HG03159 (cell line): ENCODE data around the gene TIMM17A.
"Not testable (repeated sequence)": the region's sequence is repeated elsewhere in the genome, so short reads cannot be mapped to it uniquely, and the experiment has no call there.

ENCODE experiments used
- ATAC-seq: cut with Tn5 transposase; IDR thresholded peaks from one replicate; pipeline ENCODE4 v1.9.1; 2021; ENCODE audit warnings: mild to moderate bottlenecking, moderate library complexity; ENCODE audit not compliant: unreplicated experiment

Gene TIMM17A

DNA sequence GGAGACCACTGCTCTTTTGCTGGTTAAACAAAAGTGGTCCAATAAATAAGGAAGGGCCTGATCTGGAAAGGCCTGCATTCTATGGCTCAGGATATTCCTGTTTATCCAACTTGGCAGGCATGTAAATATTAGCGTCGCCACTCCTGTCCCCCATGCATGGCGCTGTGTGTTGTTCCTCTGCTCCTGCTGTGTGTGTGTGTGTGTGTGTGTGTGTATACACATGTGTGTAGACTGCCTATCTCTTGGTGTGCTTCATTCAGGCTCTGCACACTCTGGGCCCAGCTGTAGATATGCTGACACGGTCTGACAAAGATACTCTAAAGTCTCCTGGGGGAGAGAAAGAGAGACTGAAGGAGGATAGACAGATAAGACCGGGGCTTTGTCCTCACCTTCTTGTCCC is 15.7 kb upstream of the TIMM17A start:
- ATAC-seq = no peak

DNA sequence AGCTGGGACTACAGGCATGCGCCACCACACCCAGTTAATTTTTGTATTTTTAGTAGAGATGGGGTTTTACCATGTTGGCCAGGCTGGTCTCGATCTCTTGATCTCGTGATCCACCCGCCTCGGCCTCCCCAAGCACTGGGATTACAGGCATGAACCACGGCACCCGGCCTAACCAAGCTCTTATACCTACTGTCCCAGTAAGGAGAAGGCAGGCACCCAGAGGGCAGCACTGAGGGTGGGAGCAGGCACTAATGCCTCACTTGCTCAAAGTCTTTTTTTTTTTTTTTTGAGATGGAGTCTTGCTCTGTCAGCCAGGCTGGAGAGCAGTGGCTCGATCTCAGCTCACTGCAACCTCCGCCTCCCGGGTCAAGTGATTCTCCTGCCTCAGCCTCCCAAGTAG is 15.0 kb upstream of the TIMM17A start:
- ATAC-seq = not testable (repeated sequence)

DNA sequence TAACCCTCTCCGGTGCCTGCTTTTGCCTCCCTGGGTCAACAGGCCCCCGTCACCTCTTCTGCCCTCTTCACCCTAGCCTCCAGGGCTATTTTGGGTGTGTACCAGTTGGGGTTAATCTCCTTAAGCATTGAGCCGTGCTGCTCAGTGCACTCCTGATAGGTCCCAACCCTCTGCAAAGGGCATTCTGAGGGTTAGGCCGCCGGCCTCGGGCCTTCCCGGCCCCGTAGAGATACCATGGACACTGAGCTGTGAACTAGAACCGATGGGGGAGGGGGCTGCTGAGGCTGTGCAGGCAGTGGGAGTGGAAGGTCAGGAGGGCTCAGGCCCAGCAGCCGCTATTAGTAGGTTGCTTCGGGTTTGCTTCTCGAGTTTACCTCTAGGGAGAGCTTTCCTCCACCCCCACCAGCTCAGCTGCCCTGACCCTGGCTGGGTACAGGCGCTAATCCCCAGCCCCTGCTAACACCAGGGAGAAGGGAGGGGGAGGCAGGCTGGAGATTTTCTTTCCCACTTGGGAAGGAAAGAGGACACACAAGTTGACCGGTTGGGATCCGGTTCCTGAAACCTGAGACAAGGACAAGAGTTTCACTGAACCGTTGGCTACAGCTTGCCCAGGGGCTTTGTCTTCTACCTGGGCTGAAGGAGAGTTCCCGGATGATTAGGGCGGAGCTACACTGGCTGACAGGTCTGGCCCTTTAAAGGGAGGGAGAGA is 13.7 kb upstream of the TIMM17A start:
- ATAC-seq = no peak

DNA sequence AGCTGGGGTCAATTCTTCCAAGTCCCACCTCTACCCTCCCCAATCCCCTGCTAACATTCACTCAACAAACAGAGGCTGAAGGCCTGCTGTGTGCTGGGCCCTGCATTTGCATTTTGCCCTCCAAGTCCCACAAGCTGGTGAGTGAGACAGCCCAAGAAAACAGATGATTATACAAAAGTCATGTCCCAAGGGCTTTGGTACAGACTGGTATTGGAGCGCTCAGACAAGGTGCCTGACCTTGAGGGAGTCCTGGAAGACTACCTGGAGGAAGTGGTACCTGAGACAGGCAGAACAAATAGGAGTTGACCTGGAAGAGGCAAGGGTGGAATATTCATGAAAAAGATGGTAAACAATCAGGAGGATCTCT is 13.2 kb upstream of the TIMM17A start:
- ATAC-seq = no peak

DNA sequence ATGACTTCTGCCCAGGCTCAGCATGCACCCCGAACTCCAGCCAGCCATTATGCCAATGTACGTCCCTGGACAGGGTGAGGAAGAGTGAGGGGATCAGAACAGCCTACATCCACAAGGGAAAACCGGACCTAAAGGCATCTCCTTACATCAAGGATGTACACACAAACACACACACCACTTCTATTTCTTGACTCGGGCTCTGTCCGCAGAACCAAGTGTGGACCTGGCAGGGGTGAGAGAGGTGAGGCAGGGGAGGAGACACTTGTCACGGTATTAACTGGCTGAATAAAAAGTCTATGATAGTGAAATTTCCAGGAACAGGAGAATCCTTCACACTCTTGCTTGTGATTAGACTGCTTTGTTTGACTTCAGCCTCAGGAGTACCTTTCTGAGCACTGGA is 11.3 kb upstream of the TIMM17A start:
- no peak for ATAC-seq

DNA sequence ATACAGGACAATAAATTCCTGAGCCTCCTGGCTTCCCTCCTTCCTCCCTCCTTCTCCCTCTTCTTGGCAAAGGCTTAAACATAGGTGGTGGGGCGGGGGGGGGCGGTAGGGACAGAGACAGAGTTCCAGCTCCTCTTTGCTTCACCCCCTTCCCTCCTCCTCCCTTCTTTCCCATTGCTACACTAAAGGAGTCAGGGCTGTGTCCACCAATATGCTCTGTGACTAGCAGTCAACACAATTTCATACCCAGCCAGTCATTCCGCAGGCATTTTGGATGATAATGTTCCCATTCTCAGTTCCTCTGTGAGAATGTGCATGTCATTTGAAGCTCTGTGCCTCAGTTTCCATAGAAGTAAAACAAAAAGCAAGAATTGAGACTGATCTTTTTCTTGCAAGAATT is 10.7 kb upstream of the TIMM17A start:
- no peak for ATAC-seq

DNA sequence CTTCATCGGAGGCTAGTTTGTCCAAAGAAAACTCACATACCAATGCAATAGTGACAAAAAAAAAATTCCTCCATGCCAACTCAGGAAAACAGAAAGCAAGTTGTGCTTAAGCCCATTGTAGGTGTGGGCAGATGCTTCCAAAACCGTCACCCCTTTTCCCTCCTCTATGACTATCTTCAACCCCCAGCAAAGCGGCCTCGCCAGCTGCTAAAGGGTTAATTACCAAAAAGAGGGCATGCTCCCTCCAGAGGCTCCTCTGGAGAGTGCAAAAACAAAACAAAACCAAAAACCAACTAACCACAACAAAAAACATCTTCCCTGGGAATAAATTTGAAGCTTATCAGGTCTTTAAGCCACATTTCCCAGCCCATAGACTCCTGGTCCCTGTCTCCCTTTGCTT is 10.1 kb upstream of the TIMM17A start:
- no peak for ATAC-seq

DNA sequence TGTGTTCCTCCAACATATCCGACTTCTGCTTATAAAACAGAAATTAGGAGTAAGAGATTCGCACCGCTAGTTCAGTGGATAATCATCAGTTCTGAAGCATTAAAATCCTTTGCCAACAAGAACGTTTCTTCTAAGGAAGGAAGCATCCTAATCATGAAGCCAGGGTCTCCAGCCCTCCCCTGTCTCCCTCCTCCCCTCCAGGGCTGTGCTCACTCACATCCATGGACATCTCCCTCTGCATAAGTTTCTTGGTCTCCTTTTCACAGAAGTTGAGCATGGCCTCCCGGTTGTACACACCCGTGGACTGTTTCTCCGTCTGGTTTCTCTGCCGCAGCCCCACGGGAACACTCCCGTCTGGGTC is 9.5 kb upstream of the TIMM17A start:
- no peak for ATAC-seq

DNA sequence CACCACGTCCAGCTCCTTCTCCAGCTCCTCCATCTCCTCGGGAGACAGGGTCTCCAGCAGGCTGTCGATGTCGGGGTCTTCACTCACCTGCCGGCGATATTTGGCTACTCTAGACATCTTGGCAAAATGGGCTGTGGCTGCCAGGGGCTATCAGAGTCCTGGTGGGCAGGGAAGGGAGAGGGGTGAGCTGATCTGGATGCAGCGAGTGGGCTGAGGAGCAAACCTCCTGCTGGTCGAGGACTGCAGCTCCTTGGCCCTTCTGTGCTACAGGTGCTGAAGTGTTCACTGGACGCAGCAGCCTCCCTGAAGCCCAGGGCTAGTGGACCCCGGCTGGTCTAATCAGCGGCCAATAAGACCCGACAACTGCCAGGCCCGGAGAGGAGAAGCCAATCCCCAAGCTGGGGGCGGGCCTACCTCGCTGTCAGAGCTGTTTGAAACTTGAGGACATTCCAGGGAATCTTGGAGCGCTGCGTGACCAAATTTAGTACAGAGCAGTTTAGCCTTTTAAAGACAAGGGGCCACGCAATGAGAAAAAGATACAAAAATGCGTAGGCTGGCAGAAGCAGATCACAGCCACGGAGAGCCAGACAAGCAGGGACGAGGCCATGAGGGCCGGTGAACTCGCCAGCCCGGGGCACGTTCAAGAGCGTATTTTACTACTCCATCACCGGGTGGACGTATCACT is 8.9 kb upstream of the TIMM17A start, which contains the start of gene LMOD1:
Gene LMOD1, minus strand, starts transcription at position 325 of the 685 bp plus-strand sequence. Its CDS starts 208 bp downstream, at position 117.
- no peak for ATAC-seq

DNA sequence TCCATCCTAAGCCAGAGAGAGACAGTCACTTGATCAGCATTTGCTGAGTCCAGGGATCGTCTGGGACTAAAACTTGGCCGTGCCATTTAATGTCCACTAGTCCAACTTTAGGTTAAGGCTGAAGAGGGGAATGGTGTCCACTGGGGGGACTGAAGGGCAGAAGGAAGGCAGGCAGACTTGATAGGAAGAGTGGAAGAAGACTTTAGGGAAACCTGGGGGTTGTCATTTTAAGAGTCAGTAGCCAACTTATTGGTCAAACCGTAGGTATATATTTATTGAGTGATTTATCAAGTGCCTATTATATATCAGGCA is 7.7 kb upstream of the TIMM17A start:
- no peak for ATAC-seq

DNA sequence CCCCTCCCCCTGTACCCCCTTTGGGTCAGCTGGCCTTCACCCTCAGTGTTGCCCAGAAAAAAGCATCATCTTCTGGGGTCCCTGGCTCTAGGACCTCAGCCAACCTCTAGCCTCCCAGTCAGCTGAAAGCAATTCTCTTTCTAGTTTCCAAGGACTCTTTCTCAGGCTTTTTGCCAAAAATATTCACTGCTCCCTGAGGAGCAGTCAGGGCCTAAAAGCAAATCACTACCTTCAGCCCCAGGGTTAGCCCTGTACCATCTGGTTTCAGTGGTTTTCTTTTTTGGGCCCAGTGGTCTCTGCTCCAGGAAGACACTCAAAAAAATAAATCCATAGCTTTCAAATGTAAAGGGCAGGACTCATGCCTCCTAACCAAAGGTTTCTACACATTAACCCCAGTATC is 5.8 kb upstream of the TIMM17A start:
- no peak for ATAC-seq

DNA sequence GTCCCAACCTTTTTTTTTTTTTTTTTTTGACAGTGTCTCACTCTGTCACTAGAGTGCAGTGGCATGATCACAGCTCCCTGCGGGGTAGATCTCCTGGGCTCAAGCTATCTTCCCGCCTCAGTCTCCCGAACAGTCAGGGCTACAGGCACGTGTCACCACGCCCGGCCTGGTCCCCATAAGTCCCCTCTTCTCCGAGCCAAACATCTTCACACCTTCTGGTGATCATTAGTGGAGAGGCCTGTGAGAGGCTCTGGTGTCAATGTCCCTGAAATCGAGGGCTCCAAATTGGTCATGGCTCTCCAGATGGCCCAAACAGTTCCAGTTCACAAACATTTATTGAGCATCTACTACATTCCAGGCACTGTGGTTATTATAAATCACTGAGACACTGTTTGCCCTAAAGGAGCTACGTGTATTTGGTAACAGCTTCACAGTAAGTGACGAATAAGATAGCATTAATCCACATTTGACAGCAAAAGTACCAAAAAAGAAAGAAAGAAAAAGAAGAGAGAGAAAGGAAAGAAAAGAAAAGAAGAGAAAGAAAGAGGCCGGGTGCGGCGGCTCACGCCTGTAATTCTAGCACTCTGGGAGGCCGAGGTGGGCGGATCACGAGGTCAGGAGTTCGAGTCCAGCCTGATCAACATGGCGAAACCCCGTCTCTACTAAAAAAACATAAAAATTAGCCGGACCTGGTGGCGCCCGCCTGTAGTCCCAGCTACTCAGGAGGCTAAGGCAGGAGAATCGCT is 867 bp upstream of the TIMM17A start:
- ATAC-seq = no peak

DNA sequence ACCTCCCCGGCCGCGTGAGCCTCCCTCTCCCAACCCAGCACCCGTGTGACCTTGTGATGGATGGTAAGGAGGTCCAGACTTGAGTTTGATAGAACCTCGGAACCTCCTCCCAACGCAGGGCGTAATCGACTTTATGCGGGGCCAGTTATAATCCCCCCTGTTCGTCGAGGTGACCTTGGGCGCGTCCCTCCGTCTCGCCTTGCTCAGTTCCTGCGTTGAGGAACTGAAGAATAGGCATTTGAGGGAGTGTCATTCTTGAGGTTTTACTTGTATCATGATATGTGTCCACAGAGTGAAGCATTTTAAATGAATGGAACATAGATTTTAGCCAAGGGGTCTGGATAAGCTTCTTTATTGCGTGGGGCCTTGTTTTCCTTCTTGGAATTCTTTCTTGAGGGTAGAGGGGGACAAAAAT is 433 bp downstream of the TIMM17A start:
- peak; percentile 38 for ATAC-seq

DNA sequence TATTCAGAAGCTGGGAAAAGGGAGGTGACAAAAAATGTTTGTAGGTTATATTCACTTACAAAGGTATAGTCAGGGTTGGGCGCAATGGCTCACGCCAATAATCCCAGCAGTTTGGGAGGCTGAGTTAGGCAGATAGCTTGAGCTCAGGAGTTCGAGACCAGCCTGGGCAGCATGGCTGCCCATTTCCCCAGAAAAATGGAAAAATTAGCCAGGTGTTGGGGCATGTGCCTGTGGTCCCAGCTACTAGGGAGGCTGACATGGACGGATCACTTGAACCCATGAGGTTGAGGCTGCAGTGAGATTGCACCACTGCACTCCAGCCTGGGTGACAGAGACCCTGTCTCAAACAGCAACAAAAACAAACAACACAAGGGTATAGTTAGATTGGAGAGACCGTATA is 3.0 kb downstream of the TIMM17A start:
- no peak for ATAC-seq

DNA sequence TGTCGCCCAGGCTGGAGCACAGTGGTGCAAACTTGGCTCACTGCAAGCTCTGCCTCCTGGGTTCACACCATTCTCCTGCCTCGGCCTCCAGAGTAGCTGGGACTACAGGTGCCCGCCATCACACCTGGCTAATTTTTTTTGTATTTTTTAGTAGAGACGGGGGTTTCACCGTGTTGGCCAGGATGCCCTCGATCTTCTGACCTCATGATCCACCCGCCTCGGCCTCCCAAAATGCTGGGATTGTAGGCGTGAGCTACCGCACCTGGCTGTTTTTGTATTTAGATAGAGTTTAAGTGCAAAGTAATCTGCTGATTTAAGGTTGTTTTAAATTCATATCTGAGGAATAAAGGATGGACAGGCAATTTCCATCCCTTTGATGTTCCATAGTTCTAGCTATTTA is 7.1 kb downstream of the TIMM17A start:
- ATAC-seq = not testable (repeated sequence)

DNA sequence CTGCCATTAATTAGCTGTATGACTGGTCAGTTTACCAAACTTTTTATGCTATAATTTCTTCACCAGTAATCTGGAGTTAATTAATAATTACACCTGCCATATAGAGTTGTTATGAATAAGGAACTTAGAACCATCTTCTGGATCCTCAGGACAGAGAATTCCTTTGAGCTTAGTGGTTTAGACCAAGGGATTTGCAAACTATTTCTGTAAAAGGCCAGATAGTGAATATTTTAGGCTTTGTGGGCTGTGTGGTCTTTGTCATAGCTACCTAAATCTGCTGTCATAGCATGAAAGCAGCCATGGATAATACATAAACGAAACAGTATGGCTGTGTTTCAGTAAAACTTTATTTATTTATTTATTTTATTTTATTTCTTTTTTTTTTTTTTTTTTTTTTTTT is 9.0 kb downstream of the TIMM17A start:
- ATAC-seq = no peak

DNA sequence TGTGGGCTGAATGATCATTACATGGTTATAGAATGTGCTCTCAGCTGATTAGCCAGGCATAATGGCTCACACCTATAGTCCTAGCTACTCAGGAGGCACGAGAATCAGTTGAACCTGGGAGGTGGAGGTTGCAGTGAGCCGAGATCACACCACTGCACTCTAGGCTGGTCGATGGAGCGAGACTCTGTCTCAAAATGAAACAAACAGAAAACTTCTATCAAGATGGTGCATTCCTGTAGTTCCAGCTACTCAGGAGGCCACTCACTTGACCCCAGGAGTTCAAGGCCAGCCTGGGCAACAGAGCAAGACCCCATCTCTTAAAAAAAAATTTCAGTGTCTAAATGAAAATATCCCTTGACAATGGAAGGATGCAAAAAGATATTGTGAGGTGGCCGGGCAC is 10.9 kb downstream of the TIMM17A start:
- no peak for ATAC-seq

DNA sequence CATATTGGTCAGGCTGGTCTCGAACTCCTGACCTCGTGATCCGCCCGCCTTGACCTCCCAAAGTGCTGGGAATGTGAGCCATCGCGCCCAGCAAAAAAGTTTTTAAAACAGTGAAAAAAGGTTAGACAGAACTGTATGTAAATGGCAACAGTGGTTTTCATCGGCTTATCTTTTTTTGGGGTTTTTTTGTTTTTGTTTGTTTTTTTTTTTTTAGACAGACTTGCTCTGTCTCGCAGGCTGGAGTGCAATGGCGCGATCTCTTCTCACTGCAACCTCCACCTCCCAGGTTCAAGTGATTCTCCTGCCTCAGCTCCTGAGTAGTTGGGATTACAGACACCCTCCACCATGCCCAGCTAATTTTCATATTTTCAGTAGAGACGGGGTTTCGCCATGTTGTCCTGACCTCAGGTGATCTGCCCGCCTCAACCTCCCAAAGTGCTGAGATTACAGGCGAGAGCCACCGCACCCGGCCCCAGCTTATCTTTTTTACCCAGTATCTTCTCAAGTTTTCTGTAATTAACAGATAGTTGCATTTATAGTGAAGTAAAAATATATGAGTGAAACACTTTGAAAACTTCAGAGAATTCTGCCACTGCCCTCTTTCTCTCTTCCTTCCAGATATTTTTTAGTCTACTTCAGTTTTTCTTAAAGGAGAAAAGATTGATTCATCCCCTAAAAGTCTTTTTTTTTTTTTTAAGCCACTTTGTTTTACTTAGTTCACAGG is 13.1 kb downstream of the TIMM17A start:
- ATAC-seq = no peak

DNA sequence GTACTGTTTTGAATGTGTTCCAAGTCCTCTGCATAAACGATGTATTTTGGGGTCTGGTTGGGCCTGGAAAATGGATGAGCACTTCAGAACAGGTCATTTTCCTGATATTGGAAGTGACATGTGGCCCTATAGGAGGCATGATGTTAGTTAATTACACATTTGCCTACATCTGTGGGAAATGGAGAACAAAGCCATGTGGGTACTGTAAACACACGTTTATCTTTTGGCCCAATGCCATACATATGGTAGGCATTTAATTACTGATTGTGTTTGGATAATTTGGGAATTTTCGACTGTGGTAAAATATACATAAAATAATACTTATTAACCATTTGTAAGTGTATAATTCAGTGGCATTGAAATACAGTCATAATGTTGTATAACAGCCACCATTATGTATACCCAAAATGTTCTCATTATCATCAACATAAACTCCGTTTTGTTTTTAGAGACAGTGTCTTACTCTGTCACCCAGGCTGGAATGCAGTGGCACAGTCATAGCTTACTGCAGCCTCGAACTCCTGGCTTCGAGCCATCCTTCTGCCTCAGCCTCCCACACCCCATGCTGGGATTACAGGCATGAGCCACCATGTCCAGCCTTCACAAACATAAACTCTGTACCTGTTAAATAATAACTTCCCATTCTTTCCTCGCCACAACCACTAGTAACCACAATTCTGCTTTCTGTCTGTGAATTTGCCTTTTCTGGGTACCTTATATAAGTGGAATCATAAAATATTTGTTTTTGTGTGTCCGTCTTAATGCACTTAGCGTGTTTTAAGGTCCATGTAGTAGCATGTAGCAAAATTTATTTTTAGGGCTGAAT is 15.2 kb downstream of the TIMM17A start:
- no peak for ATAC-seq

DNA sequence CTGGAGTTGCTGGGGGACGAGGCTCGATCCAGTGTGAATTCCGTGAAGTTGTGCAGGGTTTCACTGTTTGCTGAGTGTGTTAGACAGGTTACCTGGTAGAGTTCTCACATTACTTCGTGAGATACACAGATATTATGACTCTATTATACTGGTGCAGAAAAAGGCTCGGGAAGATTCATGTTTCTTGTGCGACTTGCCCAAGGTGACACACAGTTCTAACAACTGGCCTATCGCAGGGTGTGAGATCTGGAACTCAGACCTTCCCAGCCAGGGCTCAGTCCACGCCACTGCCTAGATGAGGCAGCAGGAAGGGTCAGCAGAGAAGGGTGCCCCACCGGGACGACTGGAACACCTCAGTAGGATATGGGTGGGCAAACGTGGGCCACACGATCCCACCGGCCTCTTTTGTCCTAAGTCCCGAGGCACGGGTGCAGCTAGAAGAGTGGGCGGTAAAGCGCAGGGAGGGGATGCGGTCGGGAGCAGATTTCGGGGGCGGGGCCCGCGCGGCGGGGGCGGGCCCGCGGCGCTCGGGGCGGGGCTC is 26.8 kb downstream of the TIMM17A start:
- no peak for ATAC-seq
